ENCODE measurements around the gene DLEU7. TPM values are rescaled to one million over a fixed set of nuclear protein-coding genes. Genes with fewer than 3 reads are reported as not detected.

The DLEU7 gene
- total and polyA plus RNA-seq, 3 experiments from 2014 or later, result 0.16 TPM; not detected in 2

- ChIA-PET POLR2A (no interaction called here), CTCF (no interaction called here)
- no peak overlapping the region for H3K27ac ChIP-seq (ENCODE audit: low read depth, low read length)
- Mint-ChIP-seq H3K27me3 (peaks cover 2 to 20% of the 10 kb centered on the region in 2 donors), H3K4me3 (peak overlapping the region in 1 of 7 donors; percentile 12), H3K36me3 (peaks cover 0 to 6% (median 0%) of the 10 kb centered on the region in 3 donors), H3K27ac (no peak overlapping the region), H3K9me3 (peaks cover 0 to 2% (median 0%) of the 10 kb centered on the region in 5 donors), H3K4me1 (peaks cover 8 to 12% (median 11%) of the 10 kb centered on the region in 3 donors)
- no peaks in the 10 kb centered on the region for H3K36me3 ChIP-seq (ENCODE audit: insufficient read depth, low read length)
- DNase-seq, result no peak
- peaks cover 1% of the 10 kb centered on the region for H3K4me1 ChIP-seq (ENCODE audit: insufficient read depth, low read length)
- H3K9me3 ChIP-seq (ENCODE audit: low read length), result no peaks in the 10 kb centered on the region
- no peak overlapping the region for H3K4me3 ChIP-seq (ENCODE audit: low read length)
- H3K27me3 ChIP-seq (ENCODE audit: insufficient read depth, low read length, poor library complexity, severe bottlenecking), result no peaks in the 10 kb centered on the region
These were observed 1.7 kb downstream of the DLEU7 start for GRCh38 chr13:50841786-50842185.

DNA sequence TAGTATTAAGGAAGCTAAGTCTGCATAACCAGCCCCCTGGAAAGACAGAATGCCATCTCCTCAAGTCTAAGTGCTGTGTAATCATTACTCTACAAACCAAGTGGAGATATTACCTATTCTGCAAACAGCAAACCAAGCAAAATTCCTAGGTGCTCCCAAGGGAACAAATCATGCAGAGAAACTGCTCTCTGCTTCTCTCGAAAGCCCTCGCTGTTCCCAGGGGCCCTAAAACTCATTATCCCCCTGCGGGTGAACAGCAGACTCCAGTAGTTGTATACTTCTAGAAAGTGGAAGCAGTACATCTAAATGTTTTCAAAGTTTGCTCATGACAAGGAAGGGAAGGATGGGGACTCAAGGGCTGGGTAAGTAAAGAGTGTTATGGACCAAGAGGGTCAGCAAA lies 3.2 kb downstream of the DLEU7 start:
- ChIA-PET CTCF (no interaction called here), POLR2A (no interaction called here)
- Mint-ChIP-seq H3K36me3 (peaks cover 0 to 6% (median 0%) of the 10 kb centered on the region in 3 donors), H3K4me3 (no peak overlapping the region), H3K4me1 (peaks cover 0 to 4% (median 4%) of the 10 kb centered on the region in 3 donors), H3K9me3 (peaks cover 0 to 2% (median 0%) of the 10 kb centered on the region in 5 donors), H3K27me3 (peaks cover 6 to 20% of the 10 kb centered on the region in 2 donors), H3K27ac (no peak overlapping the region)
- no peak for DNase-seq
- no peaks in the 10 kb centered on the region for H3K9me3 ChIP-seq (ENCODE audit: low read length)
- no peaks in the 10 kb centered on the region for H3K36me3 ChIP-seq (ENCODE audit: insufficient read depth, low read length)
- H3K27me3 ChIP-seq (ENCODE audit: insufficient read depth, low read length, poor library complexity, severe bottlenecking), result no peaks in the 10 kb centered on the region
- no peak overlapping the region for H3K4me3 ChIP-seq (ENCODE audit: low read length)
- no peak overlapping the region for H3K27ac ChIP-seq (ENCODE audit: low read depth, low read length)
- no peaks in the 10 kb centered on the region for H3K4me1 ChIP-seq (ENCODE audit: insufficient read depth, low read length)

- Mint-ChIP-seq H3K27ac (no peak overlapping the region), H3K4me3 (no peak overlapping the region), H3K27me3 (peaks cover 6 to 20% of the 10 kb centered on the region in 2 donors), H3K4me1 (peaks cover 0 to 4% (median 4%) of the 10 kb centered on the region in 3 donors), H3K9me3 (peaks cover 0 to 2% (median 0%) of the 10 kb centered on the region in 5 donors), H3K36me3 (peaks cover 0 to 6% (median 0%) of the 10 kb centered on the region in 3 donors)
- H3K36me3 ChIP-seq (ENCODE audit: insufficient read depth, low read length), result no peaks in the 10 kb centered on the region
- no peak overlapping the region for H3K27ac ChIP-seq (ENCODE audit: low read depth, low read length)
- DNase-seq, result no peak
- H3K9me3 ChIP-seq (ENCODE audit: low read length), result no peaks in the 10 kb centered on the region
- H3K27me3 ChIP-seq (ENCODE audit: insufficient read depth, low read length, poor library complexity, severe bottlenecking), result no peaks in the 10 kb centered on the region
- ChIA-PET POLR2A (no interaction called here), CTCF (no interaction called here)
- no peak overlapping the region for H3K4me3 ChIP-seq (ENCODE audit: low read length)
- no peaks in the 10 kb centered on the region for H3K4me1 ChIP-seq (ENCODE audit: insufficient read depth, low read length)
These were observed 3.7 kb downstream of the DLEU7 start for GRCh38 chr13:50839828-50840227.

GRCh38 chr13:50838701-50839100 lies 4.8 kb downstream of the DLEU7 start:
- Histone ChIP-seq H3K27me3 (ENCODE audit: insufficient read depth, low read length, poor library complexity, severe bottlenecking) (no peaks in the 10 kb centered on the region), H3K36me3 (ENCODE audit: insufficient read depth, low read length) (no peaks in the 10 kb centered on the region), H3K4me1 (ENCODE audit: insufficient read depth, low read length) (no peaks in the 10 kb centered on the region), H3K4me3 (ENCODE audit: low read length) (no peak overlapping the region), H3K27ac (ENCODE audit: low read depth, low read length) (no peak overlapping the region), H3K9me3 (ENCODE audit: low read length) (no peaks in the 10 kb centered on the region)
- peaks cover 0 to 8% (median 4%) of the 10 kb centered on the region in 5 donors for H3K9me3 Mint-ChIP-seq
- H3K36me3 Mint-ChIP-seq, result peaks cover 0 to 12% (median 0%) of the 10 kb centered on the region in 3 donors
- no peak overlapping the region for H3K4me3 Mint-ChIP-seq
- POLR2A ChIA-PET, result no interaction called here
- H3K4me1 Mint-ChIP-seq, result peaks cover 0 to 4% (median 2%) of the 10 kb centered on the region in 3 donors
- peaks cover 8 to 23% of the 10 kb centered on the region in 2 donors for H3K27me3 Mint-ChIP-seq
- CTCF ChIA-PET, result no interaction called here
- peak overlapping the region in 1 of 8 donors; percentile 30 for H3K27ac Mint-ChIP-seq
- no peak for DNase-seq

GRCh38 chr13:50838031-50838430 lies 5.5 kb downstream of the DLEU7 start:
- Histone ChIP-seq H3K4me3 (ENCODE audit: low read length) (no peak overlapping the region), H3K4me1 (ENCODE audit: insufficient read depth, low read length) (no peaks in the 10 kb centered on the region), H3K9me3 (ENCODE audit: low read length) (no peaks in the 10 kb centered on the region), H3K27ac (ENCODE audit: low read depth, low read length) (no peak overlapping the region), H3K36me3 (ENCODE audit: insufficient read depth, low read length) (no peaks in the 10 kb centered on the region), H3K27me3 (ENCODE audit: insufficient read depth, low read length, poor library complexity, severe bottlenecking) (no peaks in the 10 kb centered on the region)
- no peak for DNase-seq
- Mint-ChIP-seq H3K4me3 (no peak overlapping the region), H3K36me3 (peaks cover 0 to 18% (median 0%) of the 10 kb centered on the region in 3 donors), H3K4me1 (peaks cover 0 to 4% (median 2%) of the 10 kb centered on the region in 3 donors), H3K9me3 (peaks cover 0 to 14% (median 9%) of the 10 kb centered on the region in 5 donors), H3K27ac (no peak overlapping the region), H3K27me3 (peaks cover 8 to 23% of the 10 kb centered on the region in 2 donors)
- ChIA-PET CTCF (interaction anchor here (1.1 kb wide), 1 partner anchor 16 kb away, joined by 3 read pairs; no protein-coding TSS in a partner anchor), POLR2A (no interaction called here)

DNA sequence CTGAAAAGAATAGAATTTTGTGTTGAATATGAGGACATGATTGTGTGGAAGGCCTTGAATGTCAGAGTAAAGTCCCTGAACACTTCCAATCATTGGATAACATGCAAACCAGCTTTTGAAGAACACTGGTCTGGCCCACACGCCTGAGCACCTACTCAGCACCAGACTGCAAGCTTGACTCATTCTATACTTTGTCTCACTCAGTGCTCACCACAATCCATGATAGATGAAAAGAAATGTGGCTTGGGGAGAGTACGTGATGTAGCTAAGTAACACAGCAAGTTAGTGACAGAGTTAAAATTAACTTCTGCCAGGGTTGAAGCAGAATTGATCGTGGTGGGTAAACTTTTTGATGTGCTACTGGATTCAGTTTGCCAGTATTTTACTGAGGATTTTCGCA lies 12.0 kb downstream of the DLEU7 start:
- POLR2A ChIA-PET, result no interaction called here
- CTCF ChIA-PET, result no interaction called here
- H3K36me3 Mint-ChIP-seq, result peaks cover 0 to 15% (median 7%) of the 10 kb centered on the region in 3 donors
- H3K36me3 ChIP-seq (ENCODE audit: insufficient read depth, low read length), result no peaks in the 10 kb centered on the region
- no peak overlapping the region for H3K27ac ChIP-seq (ENCODE audit: low read depth, low read length)
- H3K9me3 Mint-ChIP-seq, result peaks cover 0 to 17% (median 12%) of the 10 kb centered on the region in 5 donors
- no peaks in the 10 kb centered on the region for H3K4me1 Mint-ChIP-seq
- H3K27me3 ChIP-seq (ENCODE audit: insufficient read depth, low read length, poor library complexity, severe bottlenecking), result no peaks in the 10 kb centered on the region
- no peak overlapping the region for H3K27ac Mint-ChIP-seq
- DNase-seq, result no peak
- no peak overlapping the region for H3K4me3 Mint-ChIP-seq
- H3K9me3 ChIP-seq (ENCODE audit: low read length), result no peaks in the 10 kb centered on the region
- no peaks in the 10 kb centered on the region for H3K4me1 ChIP-seq (ENCODE audit: insufficient read depth, low read length)
- no peak overlapping the region for H3K4me3 ChIP-seq (ENCODE audit: low read length)
- H3K27me3 Mint-ChIP-seq, result peaks cover 9 to 12% of the 10 kb centered on the region in 2 donors

GRCh38 chr13:50829896-50830295 lies 13.6 kb downstream of the DLEU7 start:
- no peak for DNase-seq
- Histone ChIP-seq H3K4me1 (ENCODE audit: insufficient read depth, low read length) (no peaks in the 10 kb centered on the region), H3K36me3 (ENCODE audit: insufficient read depth, low read length) (no peaks in the 10 kb centered on the region), H3K9me3 (ENCODE audit: low read length) (no peaks in the 10 kb centered on the region), H3K27me3 (ENCODE audit: insufficient read depth, low read length, poor library complexity, severe bottlenecking) (no peaks in the 10 kb centered on the region), H3K27ac (ENCODE audit: low read depth, low read length) (no peak overlapping the region), H3K4me3 (ENCODE audit: low read length) (no peak overlapping the region)
- no peak overlapping the region for H3K27ac Mint-ChIP-seq
- no peak overlapping the region for H3K4me3 Mint-ChIP-seq
- POLR2A ChIA-PET, result no interaction called here
- H3K36me3 Mint-ChIP-seq, result peaks cover 0 to 15% (median 7%) of the 10 kb centered on the region in 3 donors
- CTCF ChIA-PET, result no interaction called here
- H3K27me3 Mint-ChIP-seq, result peaks cover 4 to 12% of the 10 kb centered on the region in 2 donors
- peaks cover 0 to 17% (median 12%) of the 10 kb centered on the region in 5 donors for H3K9me3 Mint-ChIP-seq
- no peaks in the 10 kb centered on the region for H3K4me1 Mint-ChIP-seq

- H3K27ac Mint-ChIP-seq, result no peak overlapping the region
- peaks cover 4 to 11% of the 10 kb centered on the region in 2 donors for H3K27me3 Mint-ChIP-seq
- Histone ChIP-seq H3K9me3 (ENCODE audit: low read length) (no peaks in the 10 kb centered on the region), H3K27me3 (ENCODE audit: insufficient read depth, low read length, poor library complexity, severe bottlenecking) (no peaks in the 10 kb centered on the region), H3K27ac (ENCODE audit: low read depth, low read length) (no peak overlapping the region), H3K4me1 (ENCODE audit: insufficient read depth, low read length) (no peaks in the 10 kb centered on the region), H3K4me3 (ENCODE audit: low read length) (no peak overlapping the region), H3K36me3 (ENCODE audit: insufficient read depth, low read length) (no peaks in the 10 kb centered on the region)
- POLR2A ChIA-PET, result no interaction called here
- DNase-seq, result no peak
- H3K4me3 Mint-ChIP-seq, result no peak overlapping the region
- H3K36me3 Mint-ChIP-seq, result peaks cover 0 to 16% (median 7%) of the 10 kb centered on the region in 3 donors
- CTCF ChIA-PET, result no interaction called here
- H3K9me3 Mint-ChIP-seq, result peaks cover 0 to 14% (median 10%) of the 10 kb centered on the region in 5 donors
- no peaks in the 10 kb centered on the region for H3K4me1 Mint-ChIP-seq
These were observed 14.3 kb downstream of the DLEU7 start for GRCh38 chr13:50829226-50829625.
